GM18507 (cell line): ENCODE data around the gene BSN.
A peak's percentile ranks its signal among the peaks of the same experiment; 100 is the strongest.

Experiments used
- DNase-seq: peaks from one replicate; pipeline ENCODE4 v3.0.0; 2011; ENCODE audit warnings: low read depth; ENCODE audit not compliant: insufficient read length; ENCODE audit errors: extremely low spot score
- FAIRE-seq: peaks from 2 replicates; lab custom pipeline; 2011; peaks lifted over from hg19 to GRCh38; lab: Jason Lieb, UNC

The BSN gene

GRCh38 chr3:49719214-49719884, 165.1 kb downstream of the BSN start, which contains the start of gene AMIGO3:
Gene AMIGO3, minus strand, starts transcription at chr3:49719684. Its CDS starts 219 bp downstream, at chr3:49719465.
- peak; percentile 91 for FAIRE-seq
- peak; percentile 89 for DNase-seq
